ENCODE data around the gene ACTR1B.

DNA sequence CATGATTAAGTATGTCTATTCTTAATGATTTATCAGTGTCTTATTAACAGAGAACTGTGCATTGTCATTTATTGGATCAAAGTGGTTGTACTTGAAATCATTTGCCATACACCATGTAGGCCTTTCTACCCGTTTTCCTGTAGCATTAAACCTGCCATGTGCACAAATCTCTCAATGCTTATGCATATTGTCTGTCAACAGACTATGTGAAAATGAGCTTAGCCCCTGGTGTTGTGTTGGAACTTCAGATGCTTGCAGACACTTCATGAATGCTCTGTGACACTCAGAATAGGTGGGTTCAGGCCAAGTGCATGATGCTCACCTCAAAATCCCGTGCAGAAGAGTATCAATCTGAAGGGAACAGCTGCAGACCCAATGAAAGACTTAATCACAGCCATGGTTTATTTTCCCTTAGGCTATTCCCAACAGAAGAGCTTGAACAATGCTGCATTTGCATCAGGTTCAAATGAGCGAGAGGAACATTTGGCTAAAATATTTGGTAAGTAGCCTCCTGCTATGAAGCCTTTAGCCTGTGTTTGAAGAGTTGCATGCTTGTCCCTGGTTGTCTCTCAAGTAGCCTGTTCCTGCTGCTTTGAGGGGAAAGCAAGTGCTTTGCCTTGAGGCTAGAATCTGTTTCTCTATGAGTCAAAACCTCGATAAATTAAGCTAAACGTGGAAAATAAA lies 11.7 kb upstream of the ACTR1B start:
- TF ChIP-seq CTCF (conservative IDR thresholded peaks at IDR 0.05) = no peak
- no peak for TF ChIP-seq ZFX (IDR thresholded peaks at IDR 0.05)

Data from C4-2B (cell line).